Kasumi-1 (cell line): Measurements from ENCODE around the gene PTAR1.

Experiments
- DNase-seq, 2 experiments: peaks; one replicate each; lab custom pipeline; 2025; lab: John Stamatoyannopoulos, UW

The PTAR1 gene

DNA sequence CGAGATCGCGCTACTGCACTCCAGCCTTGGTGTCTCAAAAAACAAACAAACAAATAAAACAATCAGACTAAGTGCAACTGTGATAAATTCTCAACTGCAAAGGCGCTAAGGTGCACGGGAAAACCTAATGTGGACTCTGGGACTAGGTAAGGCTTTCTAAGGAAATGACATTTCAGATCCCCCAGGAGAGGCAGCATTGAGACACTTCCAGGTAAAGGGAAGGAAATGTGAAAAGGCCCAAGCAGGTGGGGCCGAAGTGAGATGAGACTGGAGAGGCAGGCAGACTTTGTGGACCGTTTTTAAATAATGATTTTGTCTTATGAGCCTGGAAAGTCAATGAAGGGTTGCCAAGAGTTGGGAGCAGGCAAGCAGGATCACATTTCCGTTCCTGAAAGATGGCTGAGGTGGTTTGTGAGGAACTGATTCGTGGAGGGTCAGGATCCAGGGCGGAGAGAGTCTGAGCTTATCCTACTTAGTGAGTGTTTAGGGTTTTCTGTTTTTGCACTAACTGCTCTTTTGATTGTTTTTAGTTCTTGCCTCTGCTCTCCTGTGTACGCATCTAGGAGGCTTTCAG is 85.6 kb downstream of the PTAR1 start:
- no peak for DNase-seq

DNA sequence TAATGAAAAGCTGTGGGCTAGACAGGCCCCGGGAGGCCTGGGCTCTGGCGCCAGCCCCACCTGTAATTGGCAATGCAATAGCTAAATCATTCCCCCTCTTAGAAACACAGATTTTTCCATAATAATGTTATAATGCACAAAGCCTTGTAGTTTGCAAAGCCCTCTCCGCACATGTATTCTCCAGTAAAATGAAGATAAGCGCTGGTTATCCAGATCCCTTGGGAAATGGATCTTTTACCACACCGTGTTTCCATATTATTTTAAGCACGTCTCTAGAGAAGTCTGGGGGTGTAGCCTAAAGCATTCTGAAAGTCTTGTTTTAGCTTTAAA is 86.5 kb downstream of the PTAR1 start:
- DNase-seq, result no peak

- DNase-seq, result peak; percentile 73 to 80
These were observed 87.1 kb downstream of the PTAR1 start for GRCh38 chr9:69672596-69673310.

DNA sequence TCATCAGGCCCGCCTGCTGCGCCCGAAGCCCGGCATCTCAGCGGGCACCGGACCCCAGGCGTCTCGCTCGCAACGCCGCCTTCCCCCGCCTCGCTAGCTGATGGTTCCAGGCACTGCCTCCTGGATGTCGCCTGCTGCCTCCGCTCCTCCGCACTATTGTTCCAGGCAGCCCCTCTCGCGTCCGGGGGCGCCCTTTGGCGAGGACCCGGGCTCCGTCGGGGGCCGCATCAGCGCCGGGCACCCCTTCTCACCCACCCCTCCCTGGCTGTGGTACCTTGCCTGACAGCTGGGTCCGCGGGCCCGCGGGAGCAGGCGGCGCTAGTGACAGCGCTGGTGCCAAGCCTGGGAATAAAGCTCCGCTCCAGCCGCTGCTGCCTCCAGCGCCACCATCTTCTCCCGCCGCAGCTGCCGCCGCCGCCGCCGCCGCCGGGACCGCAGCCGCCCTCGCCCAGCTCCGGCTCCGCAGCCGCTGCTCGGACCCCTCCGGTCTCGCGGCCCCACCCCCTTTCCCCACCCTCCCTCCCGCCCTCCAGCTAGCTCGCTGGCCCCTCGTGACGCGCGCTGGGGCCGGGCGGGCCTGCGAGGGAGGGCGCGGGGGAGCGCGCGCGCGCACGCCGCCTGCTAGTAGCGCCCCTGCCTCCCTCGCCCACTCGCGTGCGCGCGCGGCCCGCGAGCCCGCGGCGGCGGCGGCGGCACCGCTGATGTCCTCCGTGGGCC is 87.8 kb downstream of the PTAR1 start, which contains the start of gene APBA1:
Gene APBA1 (minus strand): TSS at position 493 of the 717 bp plus-strand sequence.
- peak; percentile 19 to 28 for DNase-seq

- DNase-seq, result no peak
These were observed 88.4 kb downstream of the PTAR1 start for GRCh38 chr9:69671311-69671878.

- no peak for DNase-seq
These were observed 92.5 kb downstream of the PTAR1 start for GRCh38 chr9:69667306-69667705.

DNA sequence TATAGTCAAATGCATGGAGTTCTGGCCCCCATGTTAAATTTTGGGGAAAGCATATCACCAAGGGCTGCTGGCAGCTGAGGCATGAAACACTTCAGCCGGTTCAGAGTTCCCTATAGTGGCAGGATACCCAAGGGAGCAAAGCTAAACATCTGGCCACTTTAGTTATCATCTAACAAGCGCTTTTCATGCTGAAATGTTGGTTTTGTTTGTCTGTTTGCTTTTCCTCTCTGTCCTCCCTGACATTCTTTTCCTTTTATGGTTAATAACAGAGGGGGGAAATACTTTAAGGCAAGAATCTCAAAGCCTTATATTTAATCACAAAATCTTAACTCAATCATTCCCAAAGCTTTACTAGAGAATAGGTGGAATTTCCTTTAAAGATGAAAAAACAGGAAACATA is 99.5 kb downstream of the PTAR1 start:
- DNase-seq, result no peak
